HCT116 (cell line): Measurements from ENCODE around the gene MST1R.

Source experiments
- ATF3 ChIP-seq: IDR thresholded peaks from 2 replicates; pipeline ENCODE4 v1.6.1; 2012
- CEBPB ChIP-seq: IDR thresholded peaks from 2 replicates; pipeline ENCODE4 v1.6.1; 2012; ENCODE audit warnings: low read depth
- EZH2 ChIP-seq: fragments of 200-600 bp; sonication (generic); IDR thresholded peaks from 2 replicates; pipeline ENCODE4 v1.6.1; 2017; ENCODE audit warnings: antibody characterized with exemption, mixed run types
- EZH2phosphoT487 ChIP-seq: fragments of 200-600 bp; IDR thresholded peaks from 2 replicates; pipeline ENCODE4 v1.6.1; 2018; ENCODE audit warnings: antibody characterized with exemption, borderline replicate concordance
- POLR2A ChIP-seq: IDR thresholded peaks from 2 replicates; pipeline ENCODE4 v1.7.0; 2011; ENCODE audit warnings: borderline replicate concordance; ENCODE audit not compliant: insufficient read depth, insufficient read length; ENCODE audit errors: extremely low read depth
- POLR2AphosphoS5 ChIP-seq: IDR thresholded peaks from 2 replicates; pipeline ENCODE4 v1.6.1; 2011; ENCODE audit warnings: mild to moderate bottlenecking, low read depth, low read length, moderate library complexity
- RAD21 ChIP-seq: IDR thresholded peaks from 2 replicates; pipeline ENCODE4 v1.6.1; 2012; ENCODE audit warnings: low read depth, mild to moderate bottlenecking
- REST ChIP-seq: IDR thresholded peaks from 2 replicates; pipeline ENCODE4 v1.6.1; 2012; ENCODE audit warnings: low read depth
- SIN3A ChIP-seq: IDR thresholded peaks from 2 replicates; pipeline ENCODE4 v1.6.1; 2012; ENCODE audit warnings: low read depth
- SRF ChIP-seq: IDR thresholded peaks from 2 replicates; pipeline ENCODE4 v1.6.1; 2012; ENCODE audit warnings: low read depth
- YY1 ChIP-seq: IDR thresholded peaks from 2 replicates; pipeline ENCODE4 v1.6.1; 2011; ENCODE audit warnings: low read length, low read depth, moderate library complexity, mild to moderate bottlenecking; ENCODE audit not compliant: insufficient replicate concordance; ENCODE audit errors: extremely low read depth
- ZFX ChIP-seq: fragments of 450-650 bp; IDR thresholded peaks from 2 replicates; pipeline ENCODE4 v1.6.1; 2017
- ZNF274 ChIP-seq: fragments of 200-500 bp; sonication (Bioruptor generic); IDR thresholded peaks from 2 replicates; pipeline ENCODE4 v1.6.1; 2014; ENCODE audit warnings: mild to moderate bottlenecking, low read depth, low read length, inconsistent platforms
- TF ChIP-seq, protein P1 (sequence below), 3 experiments: fragments of 200-600 bp in 1 of 3; sonication (generic) in 1 of 3; IDR thresholded peaks in 2 of 3; conservative IDR thresholded peaks in 1 of 3; 2 replicates each; pipeline ENCODE4 v1.5.1; 2012 to 2017; ENCODE audit warnings: low read depth in 2 of 3, low read length in 2 of 3, antibody characterized with exemption in 1 of 3, borderline replicate concordance in 1 of 3, control low read depth in 1 of 3, mild to moderate bottlenecking in 1 of 3, mixed read lengths in 1 of 3, mixed run types in 1 of 3, moderate library complexity in 1 of 3; ENCODE audit not compliant: insufficient read depth in 1 of 3

DNA sequence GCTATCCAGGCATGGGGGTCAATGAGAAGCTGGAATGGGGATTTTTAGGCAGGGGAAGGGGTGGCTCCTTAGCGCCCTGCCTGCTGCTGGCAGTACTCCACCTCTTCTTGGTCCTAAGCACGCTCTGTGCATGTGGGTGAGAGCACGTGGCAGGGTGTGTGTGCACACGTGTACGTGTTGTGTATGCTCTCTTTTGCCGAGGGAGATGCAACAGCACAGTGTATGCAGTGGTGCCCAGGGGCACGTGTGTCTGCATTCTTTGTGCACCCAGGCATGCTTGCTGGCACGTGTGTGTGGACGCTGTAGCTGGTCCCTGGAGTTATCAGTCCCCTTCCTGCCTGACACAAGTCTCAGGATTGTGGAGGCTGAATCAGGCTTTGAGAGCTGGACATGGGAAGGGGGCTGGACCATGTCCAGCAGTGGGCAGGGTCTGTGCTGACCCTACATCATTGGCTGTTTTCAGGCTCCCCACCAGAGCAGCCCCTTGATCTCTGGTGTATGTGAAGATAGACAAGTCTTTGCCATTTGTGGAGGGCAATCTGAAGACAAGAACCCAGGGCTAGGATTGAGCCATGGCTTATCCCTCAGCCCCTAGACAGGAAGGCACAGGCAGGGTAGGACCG lies 32.0 kb downstream of the MST1R start:
- TF ChIP-seq POLR2A (no peak), REST (no peak), EZH2 (no peak), ZFX (no peak), ZNF274 (no peak), ATF3 (no peak), CEBPB (no peak), EZH2phosphoT487 (no peak), YY1 (no peak), POLR2AphosphoS5 (no peak), SRF (no peak), RAD21 (no peak), SIN3A (no peak)
- TF ChIP-seq, protein P1, sequence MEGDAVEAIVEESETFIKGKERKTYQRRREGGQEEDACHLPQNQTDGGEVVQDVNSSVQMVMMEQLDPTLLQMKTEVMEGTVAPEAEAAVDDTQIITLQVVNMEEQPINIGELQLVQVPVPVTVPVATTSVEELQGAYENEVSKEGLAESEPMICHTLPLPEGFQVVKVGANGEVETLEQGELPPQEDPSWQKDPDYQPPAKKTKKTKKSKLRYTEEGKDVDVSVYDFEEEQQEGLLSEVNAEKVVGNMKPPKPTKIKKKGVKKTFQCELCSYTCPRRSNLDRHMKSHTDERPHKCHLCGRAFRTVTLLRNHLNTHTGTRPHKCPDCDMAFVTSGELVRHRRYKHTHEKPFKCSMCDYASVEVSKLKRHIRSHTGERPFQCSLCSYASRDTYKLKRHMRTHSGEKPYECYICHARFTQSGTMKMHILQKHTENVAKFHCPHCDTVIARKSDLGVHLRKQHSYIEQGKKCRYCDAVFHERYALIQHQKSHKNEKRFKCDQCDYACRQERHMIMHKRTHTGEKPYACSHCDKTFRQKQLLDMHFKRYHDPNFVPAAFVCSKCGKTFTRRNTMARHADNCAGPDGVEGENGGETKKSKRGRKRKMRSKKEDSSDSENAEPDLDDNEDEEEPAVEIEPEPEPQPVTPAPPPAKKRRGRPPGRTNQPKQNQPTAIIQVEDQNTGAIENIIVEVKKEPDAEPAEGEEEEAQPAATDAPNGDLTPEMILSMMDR (IDR thresholded peaks at IDR 0.05 in 2 of 3, conservative IDR thresholded peaks at IDR 0.05 in 1 of 3; ENCODE audit: borderline replicate concordance in 1 of 3, insufficient read depth in 1 of 3, low read depth in 2 of 3, low read length in 2 of 3), result no peak
